CD14-positive monocyte (primary cell): ENCODE data around the gene SIK3. TPM values are rescaled to one million over a fixed set of nuclear protein-coding genes. Genes with fewer than 3 reads are reported as not detected.

Source experiments
- DNase-seq, 3 donors: peaks; one replicate each; pipeline ENCODE4 v3.0.0-alpha.2; 2011 to 2022
- H2AFZ ChIP-seq: 2 replicates; pipeline ENCODE4 v1.6.0; 2012; ENCODE audit warnings: mild to moderate bottlenecking, low read depth, low read length, inconsistent platforms; ENCODE audit not compliant: insufficient read depth, poor library complexity, severe bottlenecking
- H3K27ac ChIP-seq, 2 donors: 1 replicate in 1 of 2; 2 replicates in 1 of 2; pipeline ENCODE4 v1.5.1; 2012 to 2013; ENCODE audit warnings: low read length in 2 of 2, control low read depth in 1 of 2, inconsistent platforms in 1 of 2, low read depth in 1 of 2, mild to moderate bottlenecking in 1 of 2
- H3K27me3 ChIP-seq, 2 donors: one replicate each; pipeline versions ENCODE4 v1.6.0 to v1.6.1; 2011 to 2013; ENCODE audit warnings: low read length in 2 of 2; ENCODE audit not compliant: control insufficient read depth in 2 of 2, insufficient read depth in 2 of 2
- H3K36me3 ChIP-seq, 2 donors: replicated peaks in 1 of 2; 1 replicate in 1 of 2; 2 replicates in 1 of 2; pipeline versions ENCODE4 v1.5.1 to v1.6.1; 2012 to 2013; ENCODE audit warnings: low read length in 2 of 2, control low read depth in 1 of 2, inconsistent platforms in 1 of 2, mild to moderate bottlenecking in 1 of 2; ENCODE audit not compliant: insufficient read depth in 2 of 2, control insufficient read depth in 1 of 2
- H3K4me1 ChIP-seq, 2 donors: 1 replicate in 1 of 2; 2 replicates in 1 of 2; pipeline versions ENCODE4 v1.5.1 to v1.6.1; 2012 to 2013; ENCODE audit warnings: low read length in 2 of 2, control low read depth in 1 of 2, inconsistent platforms in 1 of 2, mild to moderate bottlenecking in 1 of 2, moderate library complexity in 1 of 2; ENCODE audit not compliant: insufficient read depth in 2 of 2, control insufficient read depth in 1 of 2
- H3K4me2 ChIP-seq: replicated peaks from 2 replicates; pipeline ENCODE3; 2012; ENCODE audit warnings: low read length, moderate library complexity, mild to moderate bottlenecking; ENCODE audit not compliant: poor library complexity, severe bottlenecking; ENCODE audit errors: extremely low read depth
- H3K4me3 ChIP-seq, 3 experiments: fragments of 200-600 bp in 1 of 3; sonication (generic) in 1 of 3; replicated peaks in 1 of 3; 1 replicate in 2 of 3; 2 replicates in 1 of 3; pipeline ENCODE4 v1.5.1; 2011 to 2013; ENCODE audit warnings: low read length in 3 of 3, mild to moderate bottlenecking in 3 of 3, control low read depth in 2 of 3, low read depth in 2 of 3, inconsistent platforms in 1 of 3, moderate library complexity in 1 of 3
- H3K79me2 ChIP-seq: 2 replicates; pipeline ENCODE4 v1.6.0; 2012; ENCODE audit warnings: mild to moderate bottlenecking, control low read depth, inconsistent platforms, low read length, moderate library complexity; ENCODE audit not compliant: insufficient read depth
- H3K9ac ChIP-seq: 2 replicates; pipeline ENCODE4 v1.6.0; 2017; ENCODE audit warnings: low read length, mild to moderate bottlenecking; ENCODE audit not compliant: insufficient read depth, poor library complexity, severe bottlenecking
- H3K9me3 ChIP-seq, 2 donors: replicated peaks in 1 of 2; 1 replicate in 1 of 2; 2 replicates in 1 of 2; pipeline versions ENCODE4 v1.5.1 to v1.6.1; 2012 to 2013; ENCODE audit warnings: low read length in 2 of 2, control low read depth in 1 of 2; ENCODE audit not compliant: control insufficient read depth in 1 of 2, insufficient read depth in 1 of 2
- H4K20me1 ChIP-seq: 2 replicates; pipeline ENCODE4 v1.6.0; 2012; ENCODE audit warnings: mild to moderate bottlenecking, low read length, control low read depth, moderate library complexity; ENCODE audit not compliant: insufficient read depth
- H3K27ac Mint-ChIP-seq, 7 donors: one replicate each; pipeline ENCODE4 v1.8.0; 2020; ENCODE audit warnings: mild to moderate bottlenecking in 7 of 7, mixed read lengths in 7 of 7, moderate library complexity in 6 of 7, inconsistent platforms in 2 of 7
- H3K27me3 Mint-ChIP-seq, 3 donors: one replicate each; pipeline ENCODE4 v1.8.0; 2021 to 2022; ENCODE audit warnings: low read depth in 3 of 3, mild to moderate bottlenecking in 3 of 3, mixed read lengths in 3 of 3, moderate library complexity in 3 of 3, inconsistent platforms in 1 of 3
- H3K36me3 Mint-ChIP-seq, 2 donors: one replicate each; pipeline ENCODE4 v1.8.0; 2020; ENCODE audit warnings: mixed read lengths in 2 of 2, inconsistent platforms in 1 of 2, mild to moderate bottlenecking in 1 of 2
- H3K4me1 Mint-ChIP-seq: one replicate; pipeline ENCODE4 v1.8.0; 2020; ENCODE audit warnings: mild to moderate bottlenecking, mixed read lengths
- H3K4me3 Mint-ChIP-seq, 2 donors: one replicate each; pipeline ENCODE4 v1.8.0; 2020; ENCODE audit warnings: mild to moderate bottlenecking in 2 of 2, mixed read lengths in 2 of 2, moderate library complexity in 1 of 2
- H3K9me3 Mint-ChIP-seq, 7 donors: one replicate each; pipeline ENCODE4 v1.8.0; 2020 to 2022; ENCODE audit warnings: mixed read lengths in 7 of 7, mild to moderate bottlenecking in 6 of 7, moderate library complexity in 6 of 7, inconsistent platforms in 2 of 7
- CTCF ChIP-seq: fragments of 200-600 bp; IDR thresholded peaks from one replicate; pipeline ENCODE4 v1.8.0; 2022; ENCODE audit warnings: antibody characterized with exemption, mild to moderate bottlenecking
- WGBS: methylation state at CpG from one replicate; pipeline ENCODE4 v1.1.5; 2013; ENCODE audit warnings: missing lambda C conversion rate; ENCODE audit not compliant: insufficient coverage; 5-methylcytosine and 5-hydroxymethylcytosine counted together
- intact Hi-C, 2 donors: fragments of 100-400 bp; cut with micrococcal nuclease; formaldehyde crosslinking; loops; one replicate each; pipeline versions ENCODE4 v1.15.0 to v1.15.1; 2023
- polyA plus RNA-seq, 3 donors: library from polyadenylated mRNA; depleted of rRNA in 1 of 3; unstranded in 2 of 3; stranded (reverse) in 1 of 3; fragments of 300-500 nt in 2 of 3; fragments of >200 nt in 1 of 3; fragmentation: Illumina TruSeq in 2 of 3; gene quantifications; 1 replicate in 2 of 3; 2 replicates in 1 of 3; pipeline ENCODE4 v1.2.3, GENCODE V29; 2012 to 2021

SIK3 gene
- polyA plus RNA-seq, 3 donors, result 18.3 to 142 (median 20.0) TPM

DNA sequence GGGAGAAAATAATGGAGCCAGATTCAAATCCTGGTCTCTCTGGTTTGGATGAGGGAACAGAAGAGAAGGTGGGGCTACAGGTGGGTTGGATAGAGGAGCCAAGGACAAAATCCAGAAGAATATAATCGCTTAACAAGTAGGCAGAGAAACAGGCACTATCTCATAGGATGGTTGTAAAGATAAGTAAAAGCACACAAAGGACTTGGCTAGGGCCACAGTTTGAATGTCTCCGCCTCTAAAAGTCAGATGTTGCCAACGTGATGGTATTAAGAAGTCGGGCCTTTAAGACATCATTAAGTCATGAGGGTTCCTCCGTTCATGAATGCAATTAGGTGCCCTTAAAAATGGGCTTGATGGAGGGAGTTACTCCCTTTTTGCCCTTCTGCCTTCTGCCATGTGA is 42.8 kb downstream of the SIK3 start:
- Histone ChIP-seq H3K36me3 (peaks cover 4% of the 10 kb centered on the region in 2 donors), H3K27me3 (no peaks in the 10 kb centered on the region), H3K79me2 (peaks cover 96% of the 10 kb centered on the region), H3K4me3 (no peak overlapping the region), H3K27ac (no peak overlapping the region), H3K4me2 (no peak overlapping the region), H4K20me1 (peaks cover 99% of the 10 kb centered on the region), H3K9me3 (no peaks in the 10 kb centered on the region), H3K9ac (no peak overlapping the region), H2AFZ (no peak overlapping the region), H3K4me1 (peaks cover 4 to 22% of the 10 kb centered on the region in 2 donors)
- Mint-ChIP-seq H3K36me3 (peaks cover 13 to 16% of the 10 kb centered on the region in 2 donors), H3K4me3 (no peak overlapping the region), H3K4me1 (peaks cover 51% of the 10 kb centered on the region), H3K27me3 (peaks cover 0 to 2% (median 0%) of the 10 kb centered on the region in 3 donors), H3K9me3 (no peaks in the 10 kb centered on the region), H3K27ac (peak overlapping the region in 1 of 7 donors; percentile 41)
- no peak for DNase-seq
- no peak for TF ChIP-seq CTCF
- intact Hi-C loops, result no loop called here
- 100% methylated on average over 4 of the region's 5 CpGs for WGBS

DNA sequence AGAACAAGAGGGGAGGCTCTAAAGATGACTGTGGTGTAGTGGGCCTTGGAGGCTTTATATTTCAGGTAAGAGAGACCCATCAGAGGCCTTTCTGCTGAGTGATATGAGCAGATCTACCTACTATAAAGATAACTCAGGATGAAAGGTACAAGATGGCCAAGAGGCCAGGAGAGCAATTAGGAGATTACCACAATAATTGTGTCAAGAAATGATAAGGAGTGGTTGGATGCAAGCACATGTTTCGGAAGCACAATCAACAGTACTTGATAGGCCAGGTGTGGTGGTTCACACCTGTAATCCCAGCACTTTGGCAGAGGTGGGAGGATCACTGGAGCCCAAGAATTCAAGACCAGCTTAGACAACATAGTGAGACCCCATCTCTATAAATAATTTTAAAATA is 43.8 kb downstream of the SIK3 start:
- H3K9me3 ChIP-seq, result no peaks in the 10 kb centered on the region
- Mint-ChIP-seq H3K36me3 (peaks cover 11 to 14% of the 10 kb centered on the region in 2 donors), H3K9me3 (peaks cover 0 to 2% (median 0%) of the 10 kb centered on the region in 7 donors), H3K4me3 (no peak overlapping the region), H3K27me3 (peaks cover 0 to 2% (median 0%) of the 10 kb centered on the region in 3 donors), H3K27ac (peak overlapping the region in 2 of 7 donors; percentile 10 to 81), H3K4me1 (peaks cover 48% of the 10 kb centered on the region)
- peaks cover 94% of the 10 kb centered on the region for H3K79me2 ChIP-seq
- H3K4me2 ChIP-seq, result no peak overlapping the region
- H3K4me3 ChIP-seq, result no peak overlapping the region
- no CpG with 5 or more reads among the region's 1 CpG for WGBS
- peaks cover 4 to 26% of the 10 kb centered on the region in 2 donors for H3K4me1 ChIP-seq
- H2AFZ ChIP-seq, result no peak overlapping the region
- intact Hi-C loops, result no loop called here
- H3K27me3 ChIP-seq, result no peaks in the 10 kb centered on the region
- H4K20me1 ChIP-seq, result peaks cover 98% of the 10 kb centered on the region
- H3K9ac ChIP-seq, result no peak overlapping the region
- no peak for DNase-seq
- TF ChIP-seq CTCF, result no peak
- H3K27ac ChIP-seq, result peak overlapping the region in 1 of 2 donors; percentile 41
- H3K36me3 ChIP-seq, result peaks cover 4% of the 10 kb centered on the region in 2 donors
